Esophagus muscularis mucosa (tissue), 4 donors: ENCODE data around the gene DTD1. TPM values are rescaled to one million over a fixed set of nuclear protein-coding genes. Genes with fewer than 3 reads are reported as not detected.

ENCODE experiments used
- DNase-seq: peaks from one replicate; pipeline ENCODE4 v3.0.0-alpha.2; 2017; ENCODE audit errors: extremely low spot score
- H3K27ac ChIP-seq, 4 donors: fragments of 200-600 bp; sonication (generic); replicated peaks in 1 of 4; 1 replicate in 3 of 4; 2 replicates in 1 of 4; pipeline ENCODE4 v1.5.1; 2016 to 2019; ENCODE audit warnings: mild to moderate bottlenecking in 1 of 4
- H3K27me3 ChIP-seq, 4 donors: fragments of 200-600 bp; sonication (generic); one replicate each; pipeline versions ENCODE4 v1.5.1 to v1.6.0; 2016 to 2019
- H3K36me3 ChIP-seq, 4 donors: fragments of 200-600 bp; sonication (generic); one replicate each; pipeline ENCODE4 v1.5.1; 2016 to 2019
- H3K4me1 ChIP-seq, 4 donors: fragments of 200-600 bp; sonication (generic); one replicate each; pipeline ENCODE4 v1.5.1; 2016 to 2019
- H3K4me3 ChIP-seq, 4 donors: fragments of 200-600 bp; sonication (generic); 1 replicate in 2 of 4; 2 replicates in 2 of 4; pipeline ENCODE4 v1.5.1; 2016 to 2019; ENCODE audit warnings: mild to moderate bottlenecking in 4 of 4, moderate library complexity in 1 of 4
- H3K9me3 ChIP-seq, 4 donors: fragments of 200-600 bp; sonication (generic); 1 replicate in 3 of 4; 2 replicates in 1 of 4; pipeline ENCODE4 v1.5.1; 2016 to 2019
- CTCF ChIP-seq, 3 experiments: fragments of 200-600 bp in 2 of 3; fragments of 450-650 bp in 1 of 3; sonication (generic) in 2 of 3; IDR thresholded peaks; one replicate each; pipeline ENCODE4 v1.5.1; 2017 to 2019; ENCODE audit warnings: antibody characterized with exemption in 3 of 3, mild to moderate bottlenecking in 2 of 3, moderate library complexity in 1 of 3
- EP300 ChIP-seq: sonication (generic); formaldehyde crosslinking; IDR thresholded peaks from one replicate; pipeline ENCODE4 v1.6.1; 2017; ENCODE audit warnings: antibody characterized with exemption
- POLR2A ChIP-seq: fragments of 450-650 bp; IDR thresholded peaks from one replicate; pipeline ENCODE4 v1.6.1; 2017; ENCODE audit warnings: antibody characterized with exemption, moderate library complexity, mild to moderate bottlenecking, low read depth
- POLR2AphosphoS5 ChIP-seq, 2 donors: sonication (generic); formaldehyde crosslinking; IDR thresholded peaks; one replicate each; pipeline ENCODE4 v1.6.1; 2017; ENCODE audit warnings: antibody characterized with exemption in 2 of 2
- WGBS: methylation state at CpG from one replicate; pipeline ENCODE4 v1.1.5; 2018; 5-methylcytosine and 5-hydroxymethylcytosine counted together
- intact Hi-C: fragments of 100-400 bp; cut with DNase I; formaldehyde crosslinking; loops from one replicate; pipeline ENCODE4 v1.15.1; 2023
- total RNA-seq, 4 donors: library from RNA; depleted of rRNA; stranded (reverse); fragments of >200 nt; gene quantifications; one replicate each; pipeline versions ENCODE4 v1.1.0 to v1.2.1, GENCODE V29; 2016

The DTD1 gene
- total RNA-seq, 4 donors from 2014 or later = 15.1 to 20.0 (median 17.5) TPM

GRCh38 chr20:18685406-18685805 lies 97.6 kb downstream of the DTD1 start:
- WGBS = 97% methylated on average over 5 of the region's 5 CpGs
- H3K4me1 ChIP-seq = no peaks in the 10 kb centered on the region

DNA sequence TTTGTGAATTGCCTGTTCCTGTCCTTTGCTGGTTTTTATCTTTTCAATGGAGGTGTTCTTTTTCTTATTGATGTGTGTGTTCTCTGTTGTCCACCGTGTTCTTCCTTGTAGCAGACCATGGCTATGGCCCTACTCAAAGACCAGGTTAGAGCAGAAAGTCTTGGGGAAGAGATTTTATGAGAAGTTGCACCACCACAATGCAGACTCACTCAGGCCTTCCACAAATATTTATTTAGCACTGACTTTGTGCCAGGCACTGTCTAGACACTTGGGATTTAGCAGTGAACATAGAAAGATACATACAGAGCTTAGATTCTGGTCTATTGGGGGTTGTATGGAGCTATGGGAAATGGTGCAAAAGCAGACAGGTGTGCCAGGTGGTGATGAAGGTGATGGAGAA lies 98.8 kb downstream of the DTD1 start:
- intact Hi-C loops = no loop called here
- no peak for DNase-seq
- H3K4me1 ChIP-seq = no peaks in the 10 kb centered on the region
- 91% methylated on average over 1 of the region's 1 CpG for WGBS
- H3K4me3 ChIP-seq = no peak overlapping the region
- H3K27me3 ChIP-seq = no peaks in the 10 kb centered on the region
- no peak for TF ChIP-seq POLR2A
- TF ChIP-seq POLR2AphosphoS5 (IDR thresholded peaks at IDR 0.05) = no peak
- no peak for TF ChIP-seq CTCF (IDR thresholded peaks at IDR 0.05)
- TF ChIP-seq EP300 = no peak
- no peaks in the 10 kb centered on the region for H3K9me3 ChIP-seq
- H3K27ac ChIP-seq = no peak overlapping the region
- H3K36me3 ChIP-seq = no peaks in the 10 kb centered on the region

More at GRCh38 chr20:18685406-18685805, 97.6 kb downstream of the DTD1 start:
- DNase-seq = no peak
- no peak overlapping the region for H3K27ac ChIP-seq
- intact Hi-C loops = no loop called here
- no peaks in the 10 kb centered on the region for H3K36me3 ChIP-seq
- no peak for TF ChIP-seq CTCF (IDR thresholded peaks at IDR 0.05)
- no peak for TF ChIP-seq POLR2A
- no peak for TF ChIP-seq POLR2AphosphoS5 (IDR thresholded peaks at IDR 0.05)
- no peak for TF ChIP-seq EP300
- no peaks in the 10 kb centered on the region for H3K9me3 ChIP-seq
- no peak overlapping the region for H3K4me3 ChIP-seq
- H3K27me3 ChIP-seq = no peaks in the 10 kb centered on the region

DNA sequence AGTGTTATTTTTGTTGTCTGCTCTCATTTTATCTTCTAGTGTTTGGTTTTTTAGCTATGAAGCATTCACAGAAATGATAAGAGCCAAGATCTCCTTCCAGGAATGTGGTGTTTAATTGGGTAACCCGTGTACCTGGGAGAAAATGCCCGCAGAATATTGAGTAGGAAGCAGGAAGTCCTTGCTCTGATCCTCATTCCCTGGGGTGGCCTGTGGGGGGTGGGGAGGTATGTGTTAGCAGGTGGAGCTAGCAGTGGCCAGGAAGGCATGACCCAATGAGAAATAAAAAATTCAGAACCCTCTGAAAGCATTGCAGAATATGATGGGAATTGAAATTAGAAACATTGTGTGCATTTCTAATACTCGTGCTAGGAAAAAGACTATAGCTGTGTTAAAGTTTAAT lies 100.8 kb downstream of the DTD1 start:
- TF ChIP-seq EP300 (no peak), POLR2AphosphoS5 (IDR thresholded peaks at IDR 0.05) (no peak), CTCF (IDR thresholded peaks at IDR 0.05) (no peak), POLR2A (no peak)
- Histone ChIP-seq H3K4me1 (peaks cover 0 to 7% (median 0%) of the 10 kb centered on the region in 4 donors), H3K27ac (no peak overlapping the region), H3K4me3 (no peak overlapping the region), H3K27me3 (no peaks in the 10 kb centered on the region), H3K9me3 (no peaks in the 10 kb centered on the region), H3K36me3 (peaks cover 0 to 2% (median 0%) of the 10 kb centered on the region in 4 donors)
- no peak for DNase-seq
- WGBS = 90% methylated on average over 3 of the region's 3 CpGs
- intact Hi-C loops = no loop called here

DNA sequence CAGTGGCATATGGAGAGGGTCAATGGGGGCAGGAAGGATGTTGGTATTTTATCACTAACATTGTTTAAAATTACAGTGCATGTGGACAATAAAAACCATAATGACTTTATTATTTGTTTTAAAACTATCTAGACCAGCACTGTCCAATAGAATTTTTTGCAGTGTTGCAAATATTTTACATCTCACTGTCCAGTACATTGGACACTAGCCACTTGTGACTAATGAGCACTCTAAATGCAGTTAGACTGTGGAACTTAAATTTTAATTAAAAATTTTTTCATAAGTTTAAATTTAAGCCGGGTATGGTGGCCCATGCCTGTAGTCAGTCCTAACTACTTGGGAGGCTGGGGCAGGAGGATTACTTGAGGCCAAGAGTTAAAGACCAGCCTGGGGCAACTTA lies 101.7 kb downstream of the DTD1 start:
- H3K4me3 ChIP-seq = no peak overlapping the region
- peaks cover 0 to 7% (median 0%) of the 10 kb centered on the region in 4 donors for H3K4me1 ChIP-seq
- no peak for DNase-seq
- H3K27me3 ChIP-seq = no peaks in the 10 kb centered on the region
- no peak overlapping the region for H3K27ac ChIP-seq
- TF ChIP-seq POLR2A = no peak
- TF ChIP-seq POLR2AphosphoS5 (IDR thresholded peaks at IDR 0.05) = no peak
- no peak for TF ChIP-seq EP300
- TF ChIP-seq CTCF (IDR thresholded peaks at IDR 0.05) = no peak
- intact Hi-C loops = no loop called here
- peaks cover 0 to 3% (median 0%) of the 10 kb centered on the region in 4 donors for H3K36me3 ChIP-seq
- H3K9me3 ChIP-seq = no peaks in the 10 kb centered on the region
- no CpG with 5 or more reads among the region's 1 CpG for WGBS

GRCh38 chr20:18692447-18692846 lies 104.6 kb downstream of the DTD1 start:
- intact Hi-C loops = no loop called here
- TF ChIP-seq POLR2A = no peak
- TF ChIP-seq CTCF (IDR thresholded peaks at IDR 0.05) = no peak
- no peak for TF ChIP-seq POLR2AphosphoS5 (IDR thresholded peaks at IDR 0.05)
- TF ChIP-seq EP300 = no peak
- Histone ChIP-seq H3K9me3 (no peaks in the 10 kb centered on the region), H3K27me3 (no peaks in the 10 kb centered on the region), H3K4me3 (no peak overlapping the region), H3K27ac (no peak overlapping the region), H3K36me3 (peaks cover 0 to 3% (median 0%) of the 10 kb centered on the region in 4 donors), H3K4me1 (peaks cover 0 to 7% (median 0%) of the 10 kb centered on the region in 4 donors)
- no peak for DNase-seq
- 18% methylated on average over 1 of the region's 1 CpG for WGBS
